Fibroblast of villous mesenchyme (primary cell): ENCODE data around the gene TACC2. TPM values are rescaled to one million over a fixed set of nuclear protein-coding genes. Genes with fewer than 3 reads are reported as not detected.

Source experiments
- DNase-seq: peaks from one replicate; pipeline ENCODE4 v3.0.0-alpha.2; 2010; ENCODE audit warnings: low read depth
- H3K4me3 ChIP-seq: 2 replicates; pipeline ENCODE4 v1.5.1; 2011; ENCODE audit warnings: low read depth, mild to moderate bottlenecking, low read length
- total RNA-seq: library from RNA; depleted of rRNA; stranded (reverse); fragments of >200 nt; gene quantifications from 2 replicates; pipeline ENCODE4 v1.2.3, GENCODE V29; 2012
- TF ChIP-seq, protein P1 (sequence below): IDR thresholded peaks from 2 replicates; pipeline ENCODE4 v1.5.1; 2012; ENCODE audit warnings: low read depth, mild to moderate bottlenecking, low read length; ENCODE audit not compliant: insufficient read depth

Gene TACC2
- total RNA-seq, 1 donor = 5.6 TPM

DNA sequence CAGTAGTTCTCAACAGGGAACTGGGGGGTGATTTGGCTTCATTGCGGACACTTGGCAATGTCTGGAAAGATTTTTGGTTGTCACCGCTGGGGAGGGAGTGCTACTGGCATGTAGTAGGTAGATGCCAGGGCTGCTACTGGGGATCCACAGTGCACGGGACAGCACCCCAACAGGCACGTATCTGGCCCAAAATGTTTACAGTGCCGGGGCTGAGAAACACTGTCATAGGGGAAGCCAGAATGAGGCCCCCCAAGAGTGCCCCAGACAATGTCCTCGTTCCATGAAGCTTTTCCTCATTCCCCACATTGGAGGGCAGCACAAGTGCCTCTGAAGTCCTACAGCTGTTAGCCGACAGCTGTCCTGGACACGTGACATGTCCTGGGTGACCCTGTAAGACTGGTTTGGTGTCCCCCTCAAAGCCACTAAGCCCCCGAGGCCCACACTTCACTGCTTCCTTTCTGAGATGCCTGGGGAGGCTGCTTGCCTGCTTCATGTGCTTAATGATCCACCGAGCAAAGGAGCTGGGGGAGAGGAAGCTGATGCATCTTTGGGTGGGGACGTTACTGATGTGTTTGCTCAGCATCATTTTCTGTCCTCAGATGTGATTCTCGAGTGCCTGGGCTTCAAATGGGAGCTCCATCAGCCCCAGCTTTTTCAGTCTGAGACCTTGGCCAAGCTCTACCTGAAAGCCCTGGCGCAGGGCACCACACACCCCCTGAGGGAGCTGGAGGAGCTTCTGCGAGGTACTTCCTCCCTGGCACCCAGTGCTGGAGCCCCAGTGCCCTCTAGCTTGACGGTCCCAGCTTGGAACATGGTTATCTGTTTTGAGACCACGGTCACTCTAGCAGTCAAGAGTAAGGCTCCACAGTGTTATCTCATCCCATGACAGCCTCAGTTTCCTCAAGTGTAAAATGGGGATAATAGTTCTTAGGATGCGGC is 296.8 kb downstream of the TACC2 start:
- H3K4me3 ChIP-seq = no peak overlapping the region
- no peak for DNase-seq
- TF ChIP-seq, protein P1, sequence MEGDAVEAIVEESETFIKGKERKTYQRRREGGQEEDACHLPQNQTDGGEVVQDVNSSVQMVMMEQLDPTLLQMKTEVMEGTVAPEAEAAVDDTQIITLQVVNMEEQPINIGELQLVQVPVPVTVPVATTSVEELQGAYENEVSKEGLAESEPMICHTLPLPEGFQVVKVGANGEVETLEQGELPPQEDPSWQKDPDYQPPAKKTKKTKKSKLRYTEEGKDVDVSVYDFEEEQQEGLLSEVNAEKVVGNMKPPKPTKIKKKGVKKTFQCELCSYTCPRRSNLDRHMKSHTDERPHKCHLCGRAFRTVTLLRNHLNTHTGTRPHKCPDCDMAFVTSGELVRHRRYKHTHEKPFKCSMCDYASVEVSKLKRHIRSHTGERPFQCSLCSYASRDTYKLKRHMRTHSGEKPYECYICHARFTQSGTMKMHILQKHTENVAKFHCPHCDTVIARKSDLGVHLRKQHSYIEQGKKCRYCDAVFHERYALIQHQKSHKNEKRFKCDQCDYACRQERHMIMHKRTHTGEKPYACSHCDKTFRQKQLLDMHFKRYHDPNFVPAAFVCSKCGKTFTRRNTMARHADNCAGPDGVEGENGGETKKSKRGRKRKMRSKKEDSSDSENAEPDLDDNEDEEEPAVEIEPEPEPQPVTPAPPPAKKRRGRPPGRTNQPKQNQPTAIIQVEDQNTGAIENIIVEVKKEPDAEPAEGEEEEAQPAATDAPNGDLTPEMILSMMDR = no peak

DNA sequence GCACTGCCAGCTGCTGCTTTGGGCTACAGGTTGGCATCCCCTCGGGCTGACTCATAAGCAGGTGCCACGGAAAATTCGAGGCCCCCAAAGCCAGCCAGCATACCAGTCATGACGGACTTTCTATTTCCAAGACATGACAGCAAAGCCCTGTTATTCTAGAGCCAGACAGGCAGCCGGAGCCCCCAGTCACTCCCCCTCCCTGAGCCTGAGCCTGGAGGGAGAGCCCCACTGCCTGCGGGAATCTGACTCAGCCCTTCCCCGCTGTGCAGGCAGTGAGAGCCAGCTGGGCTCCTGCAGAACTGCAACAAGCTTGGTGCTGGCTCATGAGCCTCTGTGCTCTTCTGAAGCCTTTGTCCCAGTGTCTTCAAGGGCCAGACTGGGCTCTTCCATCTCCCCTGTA is 297.9 kb downstream of the TACC2 start:
- peak; percentile 23 for DNase-seq
- no peak overlapping the region for H3K4me3 ChIP-seq
- TF ChIP-seq, protein P1 = no peak

DNA sequence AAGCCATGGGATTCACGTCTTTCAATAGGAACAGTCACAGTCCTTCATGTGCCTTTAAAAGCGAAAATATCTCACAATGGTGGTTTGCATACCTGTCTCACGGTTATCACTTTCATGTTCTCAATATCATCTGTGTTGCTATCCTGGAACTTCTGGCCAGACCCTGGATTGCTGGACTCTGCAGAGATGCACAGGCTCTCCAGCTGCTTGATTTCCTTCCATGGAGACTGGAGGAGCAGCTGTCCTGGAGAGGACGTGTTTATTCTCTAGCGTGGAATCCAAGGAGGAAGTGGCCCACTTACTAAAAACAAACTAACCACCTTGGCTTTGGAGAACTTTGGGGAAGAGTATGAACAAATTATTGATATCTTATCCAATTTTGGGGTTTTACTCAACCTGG is 298.6 kb downstream of the TACC2 start:
- DNase-seq = no peak
- no peak overlapping the region for H3K4me3 ChIP-seq
- TF ChIP-seq, protein P1 = no peak

DNA sequence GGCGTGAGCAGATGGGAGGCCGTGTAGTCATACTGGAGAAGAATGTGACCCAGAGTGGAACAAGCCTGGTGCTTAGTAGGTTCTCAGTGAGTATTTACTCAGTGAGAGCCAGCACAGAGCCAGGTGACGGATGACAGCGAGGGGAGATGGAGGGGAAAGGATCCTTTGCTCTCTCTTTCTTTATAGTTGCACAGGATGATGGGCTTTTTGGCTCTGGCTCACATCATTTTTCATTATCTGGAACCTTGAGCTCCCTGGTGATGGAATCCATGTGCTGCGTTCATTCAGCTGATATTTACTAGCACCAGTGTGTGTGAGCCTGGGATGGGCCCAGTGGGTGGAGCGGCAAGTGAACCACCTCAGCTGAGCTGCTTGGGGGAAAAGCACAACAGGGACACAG is 299.3 kb downstream of the TACC2 start:
- TF ChIP-seq, protein P1 = no peak
- H3K4me3 ChIP-seq = no peak overlapping the region
- no peak for DNase-seq

DNA sequence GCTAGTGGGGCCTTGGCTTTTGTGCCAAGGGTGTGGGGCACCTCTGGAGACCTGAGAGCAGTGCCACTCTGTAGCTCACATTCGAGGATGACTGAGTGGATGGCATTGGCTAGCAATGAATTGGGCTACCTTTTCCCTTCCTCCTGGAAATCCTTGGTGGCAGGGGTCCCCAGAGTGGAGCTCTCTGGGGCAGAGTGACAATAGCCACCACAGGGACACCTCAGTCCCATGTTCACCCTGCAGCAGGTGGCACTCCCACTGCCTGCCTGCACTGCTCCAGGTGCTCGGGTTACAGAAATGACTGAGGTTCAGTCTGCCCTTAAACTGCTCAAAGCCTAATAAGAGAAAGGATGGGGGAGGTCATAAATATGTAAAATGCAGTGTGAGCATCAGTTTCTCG is 300.0 kb downstream of the TACC2 start:
- DNase-seq = no peak
- TF ChIP-seq, protein P1 = no peak
- H3K4me3 ChIP-seq = no peak overlapping the region

DNA sequence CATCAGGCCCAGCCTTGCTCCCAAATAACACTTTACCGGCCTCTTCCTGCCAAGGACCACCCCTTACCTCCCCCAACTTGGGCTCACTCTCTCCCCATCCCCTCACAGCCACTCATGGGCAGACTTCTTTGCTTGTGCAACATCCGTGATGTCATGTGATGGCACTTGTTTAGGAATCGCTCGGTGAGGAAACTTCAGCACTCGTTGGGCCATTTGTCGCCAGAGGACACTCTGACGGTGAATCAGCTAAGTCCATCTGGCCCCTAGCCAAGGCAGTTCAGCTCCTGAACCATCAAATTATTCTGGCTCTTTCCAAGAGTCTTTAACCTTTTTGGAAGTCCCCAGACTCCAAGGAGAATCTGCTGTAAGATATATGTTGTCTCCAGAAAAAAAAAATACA is 301.4 kb downstream of the TACC2 start:
- H3K4me3 ChIP-seq = no peak overlapping the region
- no peak for DNase-seq
- TF ChIP-seq, protein P1 = no peak
